ENCODE measurements around the gene CWF19L2. TPM values are rescaled to one million over a fixed set of nuclear protein-coding genes. Genes with fewer than 3 reads are reported as not detected.

Gene CWF19L2
- total RNA-seq, 2 experiments from 2014 or later: 13.4 to 21.4 TPM

DNA sequence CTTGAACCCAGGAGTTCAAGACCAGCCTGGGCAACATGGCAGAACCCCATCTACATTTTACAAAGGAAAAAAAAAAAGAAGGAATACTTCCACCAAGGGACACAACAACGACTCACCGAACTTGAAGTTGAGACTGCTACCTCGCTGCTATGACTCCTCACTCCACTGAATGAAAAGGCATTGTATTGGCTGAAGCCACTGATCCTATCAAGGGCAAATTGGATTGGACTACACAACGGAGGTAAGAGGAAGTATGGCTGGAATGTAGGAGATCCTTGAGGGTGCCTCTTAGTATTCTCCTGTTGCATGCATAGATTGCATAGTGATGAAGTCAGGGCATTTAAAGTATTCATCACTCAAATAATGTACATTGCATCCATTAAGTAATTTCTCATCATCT lies 97.9 kb downstream of the CWF19L2 start:
- BruUV-seq (replicated peaks): no TSS peak

DNA sequence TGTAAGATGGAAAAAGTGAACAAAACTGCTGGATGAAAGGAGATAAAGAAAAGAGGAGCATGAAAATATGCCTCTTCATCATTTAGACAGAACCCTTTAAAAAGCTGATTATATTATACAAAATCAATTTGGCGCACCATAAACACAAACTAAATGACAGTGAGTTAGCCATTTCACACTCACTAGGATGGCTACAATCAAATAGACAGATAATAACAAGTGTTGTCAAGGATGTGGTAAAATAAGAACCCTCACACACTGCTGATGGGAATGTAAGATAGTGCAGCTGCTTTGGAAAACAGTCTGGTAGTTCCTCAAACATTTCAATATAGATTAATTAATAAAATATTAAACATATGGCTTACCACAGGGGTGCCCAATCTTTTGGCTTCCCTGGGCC lies 99.7 kb downstream of the CWF19L2 start:
- Histone ChIP-seq H3K9me2 (ENCODE audit: insufficient read depth, low read length) (no peaks in the 10 kb centered on the region; the same call in 1 of the 2 replicates), H3K36me3 (ENCODE audit: insufficient read depth, low read length) (peaks cover under 1% of the 10 kb centered on the region; the same call in 1 of the 2 replicates), H3K4me3 (ENCODE audit: low read depth, low read length, poor library complexity, severe bottlenecking) (no peak overlapping the region), H3K9me3 (ENCODE audit: low read length) (no peaks in the 10 kb centered on the region), H2AFZ (ENCODE audit: low read length) (no peak overlapping the region), H3K4me1 (ENCODE audit: insufficient read depth, low read length, poor library complexity, severe bottlenecking) (no peaks in the 10 kb centered on the region), H4K20me1 (ENCODE audit: insufficient read depth, low read length) (no peaks in the 10 kb centered on the region), H3K27ac (ENCODE audit: low read depth, low read length, poor library complexity, severe bottlenecking) (no peak overlapping the region), H3K4me2 (ENCODE audit: low read length) (no peak overlapping the region), H3K79me2 (ENCODE audit: insufficient read depth, low read depth, low read length) (no peaks in the 10 kb centered on the region)
- ChIA-PET CTCF (ENCODE audit: unreplicated experiment) (no interaction called here), POLR2A (interaction anchor here (0.6 kb wide), 3 partner anchors 39 to 985 kb away, joined by 3 to 4 read pairs (median 3); no protein-coding TSS in a partner anchor)
- no peak for TF ChIP-seq EZH2phosphoT487 (IDR thresholded peaks at IDR 0.05; ENCODE audit: borderline replicate concordance, low read depth, low read length)
- BruUV-seq (replicated peaks): no TSS peak
- intact Hi-C loops (cut with micrococcal nuclease; ENCODE audit: unreplicated experiment): no loop called here
- DNase-seq (ENCODE audit: low spot score): no peak

More for the DNA sequence above, 97.9 kb downstream of the CWF19L2 start:
- Histone ChIP-seq H3K4me1 (ENCODE audit: insufficient read depth, low read length, poor library complexity, severe bottlenecking) (no peaks in the 10 kb centered on the region), H3K9me2 (ENCODE audit: insufficient read depth, low read length) (no peaks in the 10 kb centered on the region; the same call in 1 of the 2 replicates), H3K79me2 (ENCODE audit: insufficient read depth, low read depth, low read length) (no peaks in the 10 kb centered on the region), H3K27ac (ENCODE audit: low read depth, low read length, poor library complexity, severe bottlenecking) (no peak overlapping the region), H3K4me3 (ENCODE audit: low read depth, low read length, poor library complexity, severe bottlenecking) (no peak overlapping the region), H3K9me3 (ENCODE audit: low read length) (no peaks in the 10 kb centered on the region), H3K4me2 (ENCODE audit: low read length) (no peak overlapping the region), H2AFZ (ENCODE audit: low read length) (no peak overlapping the region), H3K36me3 (ENCODE audit: insufficient read depth, low read length) (no peaks in the 10 kb centered on the region), H4K20me1 (ENCODE audit: insufficient read depth, low read length) (no peaks in the 10 kb centered on the region)
- intact Hi-C loops (cut with micrococcal nuclease; ENCODE audit: unreplicated experiment): no loop called here
- no peak for DNase-seq (ENCODE audit: low spot score)
- TF ChIP-seq, protein P1, sequence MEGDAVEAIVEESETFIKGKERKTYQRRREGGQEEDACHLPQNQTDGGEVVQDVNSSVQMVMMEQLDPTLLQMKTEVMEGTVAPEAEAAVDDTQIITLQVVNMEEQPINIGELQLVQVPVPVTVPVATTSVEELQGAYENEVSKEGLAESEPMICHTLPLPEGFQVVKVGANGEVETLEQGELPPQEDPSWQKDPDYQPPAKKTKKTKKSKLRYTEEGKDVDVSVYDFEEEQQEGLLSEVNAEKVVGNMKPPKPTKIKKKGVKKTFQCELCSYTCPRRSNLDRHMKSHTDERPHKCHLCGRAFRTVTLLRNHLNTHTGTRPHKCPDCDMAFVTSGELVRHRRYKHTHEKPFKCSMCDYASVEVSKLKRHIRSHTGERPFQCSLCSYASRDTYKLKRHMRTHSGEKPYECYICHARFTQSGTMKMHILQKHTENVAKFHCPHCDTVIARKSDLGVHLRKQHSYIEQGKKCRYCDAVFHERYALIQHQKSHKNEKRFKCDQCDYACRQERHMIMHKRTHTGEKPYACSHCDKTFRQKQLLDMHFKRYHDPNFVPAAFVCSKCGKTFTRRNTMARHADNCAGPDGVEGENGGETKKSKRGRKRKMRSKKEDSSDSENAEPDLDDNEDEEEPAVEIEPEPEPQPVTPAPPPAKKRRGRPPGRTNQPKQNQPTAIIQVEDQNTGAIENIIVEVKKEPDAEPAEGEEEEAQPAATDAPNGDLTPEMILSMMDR (conservative IDR thresholded peaks at IDR 0.05; ENCODE audit: low read length): no peak
- no peak for TF ChIP-seq EZH2phosphoT487 (IDR thresholded peaks at IDR 0.05; ENCODE audit: borderline replicate concordance, low read depth, low read length)
- ChIA-PET POLR2A (no interaction called here), CTCF (ENCODE audit: unreplicated experiment) (no interaction called here)

DNA sequence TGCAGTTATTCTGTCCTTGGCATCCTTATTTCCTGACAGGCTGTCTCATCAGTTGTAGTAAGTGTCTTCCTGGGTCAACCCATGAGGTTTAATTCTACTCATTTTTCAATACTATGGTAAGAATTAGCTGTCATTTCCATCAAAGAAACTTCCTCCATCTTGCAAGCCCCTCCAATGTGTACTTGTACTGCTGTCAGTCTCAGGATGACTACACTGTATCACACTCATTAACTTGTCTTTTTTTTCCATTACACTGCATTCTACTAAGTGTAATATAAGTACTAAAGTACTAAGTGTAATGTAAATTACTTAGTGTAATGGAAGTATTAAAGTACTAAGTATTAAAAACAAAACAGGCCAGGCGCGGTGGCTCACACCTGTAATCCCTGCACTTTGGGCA lies 102.8 kb downstream of the CWF19L2 start:
- Histone ChIP-seq H2AFZ (ENCODE audit: low read length) (no peak overlapping the region), H3K4me2 (ENCODE audit: low read length) (no peak overlapping the region), H3K9me3 (ENCODE audit: low read length) (no peaks in the 10 kb centered on the region), H4K20me1 (ENCODE audit: insufficient read depth, low read length) (no peaks in the 10 kb centered on the region), H3K27ac (ENCODE audit: low read depth, low read length, poor library complexity, severe bottlenecking) (no peak overlapping the region), H3K79me2 (ENCODE audit: insufficient read depth, low read depth, low read length) (no peaks in the 10 kb centered on the region), H3K36me3 (ENCODE audit: insufficient read depth, low read length) (peaks cover 3% of the 10 kb centered on the region), H3K4me3 (ENCODE audit: low read depth, low read length, poor library complexity, severe bottlenecking) (no peak overlapping the region), H3K4me1 (ENCODE audit: insufficient read depth, low read length, poor library complexity, severe bottlenecking) (no peaks in the 10 kb centered on the region), H3K9me2 (ENCODE audit: insufficient read depth, low read length) (no peaks in the 10 kb centered on the region; the same call in 1 of the 2 replicates)
- POLR2A ChIA-PET: no interaction called here
- intact Hi-C loops (cut with micrococcal nuclease; ENCODE audit: unreplicated experiment): no loop called here
- no TSS peak for BruUV-seq (replicated peaks)
- CTCF ChIA-PET (ENCODE audit: unreplicated experiment): no interaction called here
- TF ChIP-seq EZH2phosphoT487 (IDR thresholded peaks at IDR 0.05; ENCODE audit: borderline replicate concordance, low read depth, low read length): no peak
- no peak for DNase-seq (ENCODE audit: low spot score)

DNA sequence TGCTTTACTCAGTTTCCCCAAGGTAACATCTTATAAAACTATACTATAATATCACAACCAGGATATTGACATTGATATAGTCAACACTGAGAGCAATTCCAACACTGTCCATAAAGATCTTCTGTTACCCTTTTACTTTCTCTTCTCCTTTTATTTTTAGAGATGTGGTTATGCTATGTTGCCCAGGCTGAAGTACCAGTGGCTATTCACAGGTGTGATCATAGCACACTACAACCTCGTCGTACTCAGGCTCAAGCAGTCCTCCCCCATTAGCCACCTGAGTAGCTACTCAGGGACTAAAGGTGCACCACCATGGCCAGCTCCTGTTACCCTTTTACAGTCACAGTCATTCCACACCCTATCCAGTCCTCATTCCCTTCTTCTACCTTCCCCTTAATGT lies 119.7 kb downstream of the CWF19L2 start:
- no peaks in the 10 kb centered on the region for H3K36me3 ChIP-seq (ENCODE audit: insufficient read depth, low read length)
- no peak overlapping the region for H3K4me3 ChIP-seq (ENCODE audit: low read depth, low read length, poor library complexity, severe bottlenecking)
- ChIA-PET CTCF (ENCODE audit: unreplicated experiment) (no interaction called here), POLR2A (interaction anchor here (0.6 to 0.7 kb wide), 2 partner anchors 16 to 81 kb away, joined by 3 to 4 read pairs; no protein-coding TSS in a partner anchor)
- no peak overlapping the region for H3K4me2 ChIP-seq (ENCODE audit: low read length)
- no peak for TF ChIP-seq EZH2phosphoT487 (IDR thresholded peaks at IDR 0.05; ENCODE audit: borderline replicate concordance, low read depth, low read length)
- TF ChIP-seq, protein P1 (conservative IDR thresholded peaks at IDR 0.05; ENCODE audit: low read length): no peak
- H3K79me2 ChIP-seq (ENCODE audit: insufficient read depth, low read depth, low read length): no peaks in the 10 kb centered on the region
- intact Hi-C loops (cut with micrococcal nuclease; ENCODE audit: unreplicated experiment): no loop called here
- no TSS peak for BruUV-seq (replicated peaks)
- DNase-seq (ENCODE audit: low spot score): peak; percentile 8
- H3K4me1 ChIP-seq (ENCODE audit: insufficient read depth, low read length, poor library complexity, severe bottlenecking): peaks cover 5% of the 10 kb centered on the region
- no peak overlapping the region for H2AFZ ChIP-seq (ENCODE audit: low read length)
- H3K9me2 ChIP-seq (ENCODE audit: insufficient read depth, low read length): no peaks in the 10 kb centered on the region
- H4K20me1 ChIP-seq (ENCODE audit: insufficient read depth, low read length): no peaks in the 10 kb centered on the region
- H3K27ac ChIP-seq (ENCODE audit: low read depth, low read length, poor library complexity, severe bottlenecking): no peak overlapping the region
- H3K9me3 ChIP-seq (ENCODE audit: low read length): no peaks in the 10 kb centered on the region

Data from OCI-LY7 (cell line).